Spleen (tissue), 7 donors: ENCODE data around the gene RASSF4.

ENCODE experiments used
- CTCF ChIP-seq, 11 experiments: fragments of 200-600 bp in 7 of 11; fragments of 450-650 bp in 4 of 11; sonication (generic) in 4 of 11; IDR thresholded peaks in 8 of 11; conservative IDR thresholded peaks in 3 of 11; 1 replicate in 7 of 11; 2 replicates in 4 of 11; pipeline versions ENCODE4 v1.4.0 to v1.8.0; 2016 to 2021; ENCODE audit warnings: antibody characterized with exemption in 11 of 11, inconsistent platforms in 4 of 11, mild to moderate bottlenecking in 1 of 11
- POLR2A ChIP-seq, 3 donors: fragments of 450-650 bp; IDR thresholded peaks; one replicate each; pipeline ENCODE4 v1.5.1; 2017; ENCODE audit warnings: antibody characterized with exemption in 3 of 3, mild to moderate bottlenecking in 1 of 3
- POLR2AphosphoS5 ChIP-seq, 3 donors: sonication (generic); formaldehyde crosslinking; IDR thresholded peaks; one replicate each; pipeline ENCODE4 v1.5.1; 2017; ENCODE audit warnings: antibody characterized with exemption in 3 of 3
- donor health status: DM: no; HTN: no; CAD: no; lungs with moderate emphysema.
- donor health status: DM: no; HTN: no; CAD: no.
- donor health status: DM: no; HTN: no; CAD: no.

- TF ChIP-seq POLR2AphosphoS5 (IDR thresholded peaks at IDR 0.05) = peak in 1 of 3 donors; percentile 31
- TF ChIP-seq CTCF (IDR thresholded peaks at IDR 0.05 in 8 of 11, conservative IDR thresholded peaks at IDR 0.05 in 3 of 11) = no peak
- TF ChIP-seq POLR2A (IDR thresholded peaks at IDR 0.05) = no peak
Observed at GRCh38 chr10:44947371-44948152, 12.0 kb upstream of the RASSF4 start.
